ENCODE data around the gene FPGS. TPM values are rescaled to one million over a fixed set of nuclear protein-coding genes. Genes with fewer than 3 reads are reported as not detected.

The FPGS gene
- total RNA-seq, 1 donor from 2014 or later, result 52.2 TPM

DNA sequence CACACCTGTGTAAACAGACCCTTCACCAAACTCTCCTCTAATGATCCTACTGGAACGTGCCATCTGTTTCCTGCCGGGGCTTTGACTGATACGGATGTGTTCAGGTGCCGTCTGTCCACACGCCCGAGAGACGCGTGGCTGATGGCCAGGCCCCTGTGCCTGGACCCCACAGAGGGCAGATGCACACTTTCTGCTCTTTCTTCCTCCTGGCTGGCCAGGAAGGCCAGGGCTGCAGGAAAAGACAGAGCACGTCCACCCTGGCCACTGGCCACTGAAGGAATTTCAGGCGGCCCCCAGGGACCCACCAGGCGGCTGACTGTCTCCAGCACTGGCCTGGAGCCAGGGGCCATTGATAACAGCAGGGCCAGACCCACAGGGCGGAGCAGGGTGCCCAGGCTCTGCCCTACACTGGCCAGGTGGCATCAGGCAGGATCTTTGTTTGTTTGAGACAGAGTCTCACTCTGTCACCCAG is 55.4 kb downstream of the FPGS start:
- no peak for DNase-seq (ENCODE audit: low spot score)

DNA sequence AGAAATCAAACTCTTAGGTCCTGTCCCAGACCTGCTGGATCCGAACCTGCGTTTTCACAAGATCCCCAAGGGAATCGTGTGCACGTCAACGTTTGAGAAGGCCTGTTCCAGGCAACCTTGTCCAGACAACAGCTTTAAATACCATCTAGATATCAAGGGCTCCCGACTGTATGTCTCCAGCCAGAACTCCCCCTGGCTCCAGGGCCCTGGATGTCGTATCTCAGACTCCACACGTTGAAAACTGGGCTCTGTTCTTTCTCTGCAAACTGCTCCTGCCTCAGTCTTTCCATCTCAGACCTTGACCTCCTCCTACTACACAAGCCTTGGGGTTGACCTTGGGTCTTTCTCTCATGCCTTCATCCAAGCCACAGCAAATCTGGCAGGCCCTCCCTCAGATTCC is 57.6 kb downstream of the FPGS start:
- peak; percentile 74 for DNase-seq (ENCODE audit: low spot score)

DNA sequence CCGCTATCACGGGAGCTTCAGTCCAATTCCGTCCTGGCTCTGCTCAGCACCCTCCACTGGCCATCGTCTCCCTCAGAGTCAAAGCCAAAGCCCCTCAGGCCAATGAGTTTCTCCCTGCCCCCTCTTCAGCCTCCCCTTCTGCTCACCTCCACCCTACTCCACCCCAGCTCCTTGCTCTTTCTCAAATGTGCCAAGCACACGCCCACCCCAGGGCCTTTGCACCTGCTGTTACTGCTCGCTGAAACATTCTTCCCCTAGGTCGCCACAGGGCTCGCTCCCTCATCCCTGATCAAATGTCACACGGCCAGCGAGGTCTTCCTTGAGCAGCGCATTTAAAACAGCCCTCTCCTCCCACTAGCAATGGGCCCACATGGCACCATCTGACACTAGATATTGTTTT is 58.1 kb downstream of the FPGS start:
- DNase-seq (ENCODE audit: low spot score), result no peak

- peak; percentile 56 for DNase-seq (ENCODE audit: low spot score)
These were observed 59.7 kb downstream of the FPGS start for GRCh38 chr9:127862075-127863011.

GRCh38 chr9:127863191-127863621 is 60.5 kb downstream of the FPGS start:
- no peak for DNase-seq (ENCODE audit: low spot score)

Other genes with a start within 250 kb of the FPGS start
- 14.4 TPM for gene STXBP1, start 190.6 kb upstream of the FPGS start, total RNA-seq (ENCODE audit: insufficient read depth, low replicate concordance)
- gene CFAP157, start 95.9 kb upstream of the FPGS start, total RNA-seq (ENCODE audit: insufficient read depth, low replicate concordance), result 2.9 TPM
- gene PTRH1, start 87.2 kb upstream of the FPGS start, total RNA-seq (ENCODE audit: insufficient read depth, low replicate concordance), result 8.4 TPM
- 0.24 TPM for gene TTC16, start 86.8 kb upstream of the FPGS start, total RNA-seq (ENCODE audit: insufficient read depth, low replicate concordance)
- 4.6 TPM for gene TOR2A, start 67.6 kb upstream of the FPGS start, total RNA-seq (ENCODE audit: insufficient read depth, low replicate concordance)
- 4.6 TPM for gene SH2D3C, start 24.2 kb upstream of the FPGS start, total RNA-seq (ENCODE audit: insufficient read depth, low replicate concordance)
- gene CDK9, start 16.8 kb upstream of the FPGS start, total RNA-seq (ENCODE audit: insufficient read depth, low replicate concordance), result 22.4 TPM
- gene ENG, start 51.8 kb downstream of the FPGS start, total RNA-seq (ENCODE audit: insufficient read depth, low replicate concordance), result 5.1 TPM
- 18.3 TPM for gene AK1, start 74.8 kb downstream of the FPGS start, total RNA-seq (ENCODE audit: insufficient read depth, low replicate concordance)
- 30.8 TPM for gene ST6GALNAC6, start 96.7 kb downstream of the FPGS start, total RNA-seq (ENCODE audit: insufficient read depth, low replicate concordance)
- 16.9 TPM for gene ST6GALNAC4, start 114.2 kb downstream of the FPGS start, total RNA-seq (ENCODE audit: insufficient read depth, low replicate concordance)
- gene PIP5KL1, start 127.9 kb downstream of the FPGS start, total RNA-seq (ENCODE audit: insufficient read depth, low replicate concordance), result 1.4 TPM
- 1.4 TPM for gene DPM2, start 135.0 kb downstream of the FPGS start, total RNA-seq (ENCODE audit: insufficient read depth, low replicate concordance)
- gene EEIG1, start 178.1 kb downstream of the FPGS start, total RNA-seq (ENCODE audit: insufficient read depth, low replicate concordance), result 15.2 TPM